Loucy (cell line): ENCODE data around the gene ZBTB42.
A peak's percentile ranks its signal among the peaks of the same experiment; 100 is the strongest.

Experiments
- H2AFZ ChIP-seq: fragments of 200-600 bp; sonication (generic); 2 replicates; pipeline ENCODE4 v1.6.0; 2016; ENCODE audit warnings: antibody characterized with exemption, mild to moderate bottlenecking, low read length, moderate library complexity
- H3F3A ChIP-seq: fragments of 200-600 bp; 2 replicates; pipeline ENCODE4 v1.6.0; 2016; ENCODE audit warnings: antibody characterized with exemption, low read depth, mild to moderate bottlenecking
- H3K27me3 ChIP-seq: fragments of 200-600 bp; sonication (generic); 2 replicates; pipeline ENCODE4 v1.6.1; 2014; ENCODE audit warnings: low read length, mild to moderate bottlenecking; ENCODE audit not compliant: insufficient read depth, poor library complexity, severe bottlenecking
- H3K36me3 ChIP-seq: fragments of 200-600 bp; sonication (generic); 2 replicates; pipeline ENCODE4 v1.6.1; 2016; ENCODE audit warnings: low read length; ENCODE audit not compliant: insufficient read depth
- H3K4me1 ChIP-seq: fragments of 200-600 bp; sonication (generic); 2 replicates; pipeline ENCODE4 v1.5.1; 2014; ENCODE audit warnings: low read length, mild to moderate bottlenecking; ENCODE audit not compliant: insufficient read depth, poor library complexity, severe bottlenecking
- H3K4me2 ChIP-seq: fragments of 200-600 bp; sonication (generic); 2 replicates; pipeline ENCODE4 v1.6.0; 2014; ENCODE audit warnings: antibody characterized with exemption, low read length, low read depth, mild to moderate bottlenecking; ENCODE audit not compliant: poor library complexity, severe bottlenecking
- H3K4me3 ChIP-seq: fragments of 200-600 bp; sonication (generic); 2 replicates; pipeline ENCODE4 v1.5.1; 2014; ENCODE audit warnings: low read length, mild to moderate bottlenecking, mixed read lengths; ENCODE audit not compliant: poor library complexity, severe bottlenecking
- H3K79me2 ChIP-seq: fragments of 200-600 bp; sonication (generic); 2 replicates; pipeline ENCODE4 v1.6.1; 2014; ENCODE audit warnings: low read length; ENCODE audit not compliant: insufficient read depth
- H3K9ac ChIP-seq: fragments of 200-600 bp; sonication (generic); 2 replicates; pipeline ENCODE4 v1.6.0; 2014; ENCODE audit warnings: mild to moderate bottlenecking, low read depth, low read length, moderate library complexity; ENCODE audit not compliant: poor library complexity, severe bottlenecking
- H3K9me2 ChIP-seq: fragments of 200-600 bp; sonication (generic); replicated peaks from 2 replicates; pipeline ENCODE4 v1.6.1; 2016; ENCODE audit warnings: low read depth, low read length, mixed read lengths
- H3K9me3 ChIP-seq: fragments of 200-600 bp; sonication (generic); 2 replicates; pipeline ENCODE4 v1.6.1; 2014; ENCODE audit warnings: mild to moderate bottlenecking, antibody characterized with exemption, low read length, low read depth; ENCODE audit not compliant: insufficient read depth
- H4K20me1 ChIP-seq: fragments of 200-600 bp; sonication (generic); 2 replicates; pipeline ENCODE4 v1.6.0; 2014; ENCODE audit warnings: antibody characterized with exemption, low read length, mild to moderate bottlenecking; ENCODE audit not compliant: insufficient read depth, poor library complexity, severe bottlenecking
- EZH2phosphoT487 ChIP-seq: fragments of 200-600 bp; IDR thresholded peaks from 2 replicates; pipeline ENCODE4 v1.6.1; 2018; ENCODE audit warnings: antibody characterized with exemption, mild to moderate bottlenecking, moderate library complexity, borderline replicate concordance
- TF ChIP-seq, protein P1 (sequence below): fragments of 200-600 bp; sonication (generic); conservative IDR thresholded peaks from 2 replicates; pipeline ENCODE4 v1.5.1; 2014; ENCODE audit warnings: mild to moderate bottlenecking, antibody characterized with exemption, low read length

Gene ZBTB42

DNA sequence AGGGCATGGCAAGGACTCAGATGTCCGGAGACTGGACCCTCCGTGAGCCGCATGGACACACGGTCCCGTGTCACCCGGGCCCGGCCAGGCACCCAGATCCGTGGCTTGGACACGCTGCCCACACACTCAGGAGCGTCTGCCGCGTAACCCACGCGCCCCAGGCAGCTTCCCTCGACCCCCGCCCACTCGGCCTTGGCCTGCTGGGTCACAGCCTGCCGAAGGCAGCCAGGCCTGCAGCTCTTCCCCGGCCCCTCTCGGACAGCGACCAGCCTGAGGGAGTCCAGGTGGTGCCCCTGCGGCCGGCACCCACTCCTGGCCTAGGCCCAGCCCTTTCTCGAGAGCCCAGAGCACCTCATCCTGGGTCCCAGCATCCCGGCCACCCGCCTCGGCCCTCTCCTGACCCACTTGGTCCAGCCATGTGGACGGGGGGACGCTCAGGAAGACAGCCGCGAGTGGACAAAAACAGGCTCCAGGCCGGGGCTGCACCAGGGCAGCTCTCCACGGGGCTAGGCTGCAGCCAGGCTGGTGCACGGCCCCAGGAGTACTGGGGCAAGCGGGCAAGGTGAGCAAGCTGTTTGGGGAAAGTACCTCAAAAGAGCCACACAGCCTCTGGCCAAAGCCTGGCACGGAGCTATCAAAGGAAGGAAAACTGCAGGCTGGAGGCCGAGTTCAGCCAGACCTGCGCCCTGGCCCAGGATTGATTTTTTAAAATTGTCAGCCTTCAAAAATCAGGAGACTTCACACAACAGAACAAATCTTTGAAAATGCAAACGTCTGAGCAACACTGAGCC is 11.8 kb upstream of the ZBTB42 start:
- no peak overlapping the region for H3K4me2 ChIP-seq
- H2AFZ ChIP-seq, result no peak overlapping the region
- no peaks in the 10 kb centered on the region; the same call in 1 of the 2 replicates for H3K36me3 ChIP-seq
- H3K9ac ChIP-seq, result no peak overlapping the region
- H3K79me2 ChIP-seq, result peaks cover 89% of the 10 kb centered on the region
- no peaks in the 10 kb centered on the region for H3F3A ChIP-seq
- no peaks in the 10 kb centered on the region for H3K27me3 ChIP-seq
- peaks cover 28% of the 10 kb centered on the region for H3K4me1 ChIP-seq
- H3K4me3 ChIP-seq, result no peak overlapping the region
- peaks cover 67% of the 10 kb centered on the region for H4K20me1 ChIP-seq
- no peaks in the 10 kb centered on the region for H3K9me2 ChIP-seq
- no peak for TF ChIP-seq EZH2phosphoT487
- TF ChIP-seq, protein P1, sequence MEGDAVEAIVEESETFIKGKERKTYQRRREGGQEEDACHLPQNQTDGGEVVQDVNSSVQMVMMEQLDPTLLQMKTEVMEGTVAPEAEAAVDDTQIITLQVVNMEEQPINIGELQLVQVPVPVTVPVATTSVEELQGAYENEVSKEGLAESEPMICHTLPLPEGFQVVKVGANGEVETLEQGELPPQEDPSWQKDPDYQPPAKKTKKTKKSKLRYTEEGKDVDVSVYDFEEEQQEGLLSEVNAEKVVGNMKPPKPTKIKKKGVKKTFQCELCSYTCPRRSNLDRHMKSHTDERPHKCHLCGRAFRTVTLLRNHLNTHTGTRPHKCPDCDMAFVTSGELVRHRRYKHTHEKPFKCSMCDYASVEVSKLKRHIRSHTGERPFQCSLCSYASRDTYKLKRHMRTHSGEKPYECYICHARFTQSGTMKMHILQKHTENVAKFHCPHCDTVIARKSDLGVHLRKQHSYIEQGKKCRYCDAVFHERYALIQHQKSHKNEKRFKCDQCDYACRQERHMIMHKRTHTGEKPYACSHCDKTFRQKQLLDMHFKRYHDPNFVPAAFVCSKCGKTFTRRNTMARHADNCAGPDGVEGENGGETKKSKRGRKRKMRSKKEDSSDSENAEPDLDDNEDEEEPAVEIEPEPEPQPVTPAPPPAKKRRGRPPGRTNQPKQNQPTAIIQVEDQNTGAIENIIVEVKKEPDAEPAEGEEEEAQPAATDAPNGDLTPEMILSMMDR, result no peak
- H3K9me3 ChIP-seq, result no peaks in the 10 kb centered on the region

DNA sequence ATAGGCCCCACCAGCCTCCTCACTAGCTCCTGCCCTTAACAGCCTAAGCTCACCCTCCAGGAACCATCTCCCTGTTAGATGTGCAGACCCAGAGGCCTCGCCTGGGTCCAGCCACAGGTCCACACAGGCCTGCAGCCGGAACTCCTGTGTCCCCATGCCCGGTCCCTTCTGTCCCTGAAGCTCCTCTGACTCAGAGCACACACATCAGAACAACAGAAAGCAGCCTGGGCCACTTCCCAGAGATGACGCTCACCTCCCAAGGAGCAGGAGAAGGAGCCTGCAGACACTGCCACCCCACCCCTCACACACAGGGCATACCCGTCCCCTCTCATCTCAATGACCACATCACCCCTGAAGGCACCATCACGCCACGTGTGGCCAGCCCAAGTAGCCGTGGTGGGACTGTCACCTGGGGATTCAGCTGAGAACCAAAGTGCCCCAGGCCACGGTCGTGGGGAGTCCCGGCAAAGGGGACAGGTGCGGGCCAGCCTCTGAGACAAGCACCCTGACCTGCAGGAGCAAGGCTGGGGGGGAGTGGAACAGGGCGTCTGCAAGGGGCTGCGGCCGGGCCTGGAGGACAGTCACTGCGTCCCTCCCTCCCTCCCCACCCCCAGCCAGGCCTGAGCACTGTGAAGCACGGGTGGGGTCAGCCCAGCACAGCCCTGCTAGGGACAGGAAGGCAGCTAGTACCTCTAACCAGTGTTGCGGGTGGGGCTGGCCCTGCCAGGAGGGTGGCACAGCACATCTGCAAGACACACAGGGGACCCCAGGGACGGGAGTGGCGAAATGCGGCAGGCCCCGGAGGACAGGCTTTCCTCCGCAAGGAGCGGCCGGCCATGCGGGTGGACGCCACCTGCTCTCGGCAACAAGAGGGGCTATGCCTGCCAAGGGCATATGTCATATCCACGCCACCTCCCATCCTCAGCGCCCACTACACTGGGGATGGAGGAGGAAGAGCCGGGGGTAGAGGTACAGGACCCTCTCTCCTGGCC is 10.9 kb upstream of the ZBTB42 start:
- Histone ChIP-seq H3K4me1 (peaks cover 32% of the 10 kb centered on the region), H3K27me3 (no peaks in the 10 kb centered on the region), H3K9me2 (no peaks in the 10 kb centered on the region), H3K9me3 (no peaks in the 10 kb centered on the region), H4K20me1 (peaks cover 72% of the 10 kb centered on the region), H3K9ac (no peak overlapping the region), H3F3A (no peaks in the 10 kb centered on the region), H2AFZ (no peak overlapping the region), H3K4me3 (no peak overlapping the region), H3K4me2 (no peak overlapping the region), H3K79me2 (peaks cover 94% of the 10 kb centered on the region), H3K36me3 (no peaks in the 10 kb centered on the region; the same call in 1 of the 2 replicates)
- no peak for TF ChIP-seq EZH2phosphoT487
- TF ChIP-seq, protein P1, result no peak

DNA sequence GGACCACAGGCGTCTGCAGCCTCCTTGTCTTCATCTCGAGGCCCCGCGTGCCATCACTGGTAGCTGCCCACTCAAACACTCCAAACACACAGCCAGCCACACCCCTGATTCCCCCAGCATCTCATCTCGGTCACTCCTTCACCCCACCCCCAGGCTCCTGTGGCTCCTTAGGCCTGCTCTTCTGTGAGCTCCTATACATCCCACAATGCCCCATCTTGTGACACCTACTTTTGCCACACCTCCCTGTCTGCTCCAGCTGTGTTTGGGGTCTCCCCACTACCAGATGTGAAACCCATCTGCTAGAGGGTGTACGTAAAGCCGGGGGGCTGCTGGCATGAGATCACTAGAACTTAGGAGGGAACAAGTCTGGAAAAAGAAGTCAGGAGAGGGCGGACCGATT is 9.5 kb upstream of the ZBTB42 start:
- TF ChIP-seq, protein P1, result no peak
- TF ChIP-seq EZH2phosphoT487, result no peak
- H3K4me3 ChIP-seq, result no peak overlapping the region
- H3K9me2 ChIP-seq, result no peaks in the 10 kb centered on the region
- H3K4me1 ChIP-seq, result peaks cover 39% of the 10 kb centered on the region
- H3K9ac ChIP-seq, result peak overlapping the region; percentile 36
- H3K79me2 ChIP-seq, result peaks cover 86% of the 10 kb centered on the region
- H3K36me3 ChIP-seq, result no peaks in the 10 kb centered on the region; the same call in 1 of the 2 replicates
- no peaks in the 10 kb centered on the region for H3K27me3 ChIP-seq
- H3K9me3 ChIP-seq, result no peaks in the 10 kb centered on the region
- no peaks in the 10 kb centered on the region for H3F3A ChIP-seq
- no peak overlapping the region for H2AFZ ChIP-seq
- peak overlapping the region; percentile 90 for H3K4me2 ChIP-seq
- peaks cover 70% of the 10 kb centered on the region for H4K20me1 ChIP-seq
